PC-3 (cell line): ENCODE data around the gene DHX38. TPM values are rescaled to one million over a fixed set of nuclear protein-coding genes. Genes with fewer than 3 reads are reported as not detected.

Experiments
- ATAC-seq: fragments of 200-7000 bp; cut with Tn5 transposase; 2 replicates; pipeline ENCODE4 v1.9.1; 2020; ENCODE audit warnings: mild to moderate bottlenecking, moderate library complexity
- BruUV-seq: library from RNA; stranded (reverse); fragments of 400-500 nt; replicated peaks from 2 replicates; lab custom pipeline; 2021; lab: Mats Ljungman, UMichigan
- CTCF ChIA-PET: fragments of 300-600 bp; sonication (Branson Sonifier 250); formaldehyde crosslinking; loops from one replicate; lab custom pipeline; 2022; ENCODE audit warnings: antibody characterized with exemption; lab: Charles Lee
- POLR2A ChIA-PET: fragments of 300-600 bp; sonication (Branson Sonifier 250); formaldehyde crosslinking; loops from one replicate; lab custom pipeline; 2022; ENCODE audit warnings: antibody characterized with exemption; ENCODE audit not compliant: unreplicated experiment; lab: Charles Lee
- DNase-seq: peaks from one replicate; pipeline ENCODE4 v3.0.0-alpha.2; 2015
- H2AFZ ChIP-seq: fragments of 300-600 bp; sonication (generic); 2 replicates; pipeline ENCODE4 v1.6.0; 2016; ENCODE audit warnings: antibody characterized with exemption, low read length
- H3F3A ChIP-seq: fragments of 300-600 bp; sonication (generic); one replicate; pipeline ENCODE4 v1.6.0; 2017; ENCODE audit warnings: antibody characterized with exemption, low read length, control low read depth, mild to moderate bottlenecking; ENCODE audit not compliant: unreplicated experiment
- H3K27ac ChIP-seq: fragments of 300-600 bp; sonication (generic); 2 replicates; pipeline ENCODE4 v1.5.1; 2016; ENCODE audit warnings: mild to moderate bottlenecking, low read length
- H3K27me3 ChIP-seq: fragments of 300-600 bp; sonication (generic); 2 replicates; pipeline ENCODE4 v1.6.1; 2016; ENCODE audit warnings: low read length, mixed read lengths
- H3K36me3 ChIP-seq: fragments of 300-600 bp; sonication (generic); 2 replicates; pipeline ENCODE4 v1.6.1; 2016; ENCODE audit warnings: low read depth, mixed run types, low read length, mixed read lengths
- H3K4me1 ChIP-seq: fragments of 300-600 bp; sonication (generic); 2 replicates; pipeline ENCODE4 v1.5.1; 2016; ENCODE audit warnings: low read length; ENCODE audit not compliant: insufficient read depth
- H3K4me2 ChIP-seq: fragments of 300-600 bp; sonication (generic); 2 replicates; pipeline ENCODE4 v1.6.0; 2016; ENCODE audit warnings: low read length
- H3K4me3 ChIP-seq: fragments of 300-600 bp; sonication (generic); 2 replicates; pipeline ENCODE4 v1.5.1; 2016; ENCODE audit warnings: mild to moderate bottlenecking, low read length, mixed read lengths
- H3K79me2 ChIP-seq: fragments of 300-600 bp; sonication (generic); 2 replicates; pipeline ENCODE4 v1.6.1; 2017; ENCODE audit warnings: low read length, mixed read lengths
- H3K9ac ChIP-seq: fragments of 300-600 bp; sonication (generic); 2 replicates; pipeline ENCODE4 v1.6.0; 2016; ENCODE audit warnings: mild to moderate bottlenecking, low read length
- H3K9me2 ChIP-seq: fragments of 300-600 bp; sonication (generic); replicated peaks from 2 replicates; pipeline ENCODE4 v1.6.1; 2016; ENCODE audit warnings: mixed run types, low read length, mixed read lengths
- H3K9me3 ChIP-seq: fragments of 300-600 bp; sonication (generic); 2 replicates; pipeline ENCODE4 v1.6.1; 2016; ENCODE audit warnings: low read length, mixed read lengths
- H4K20me1 ChIP-seq: fragments of 300-600 bp; sonication (generic); 2 replicates; pipeline ENCODE4 v1.6.1; 2016; ENCODE audit warnings: low read length, mixed read lengths
- EZH2 ChIP-seq: fragments of 300-600 bp; sonication (generic); IDR thresholded peaks from one replicate; pipeline ENCODE4 v1.6.1; 2017; ENCODE audit warnings: antibody characterized with exemption, mild to moderate bottlenecking, low read length; ENCODE audit not compliant: unreplicated experiment
- EZH2phosphoT487 ChIP-seq: fragments of 300-600 bp; sonication (generic); IDR thresholded peaks from 2 replicates; pipeline ENCODE4 v1.6.1; 2018; ENCODE audit warnings: mild to moderate bottlenecking, antibody characterized with exemption, low read length, borderline replicate concordance
- intact Hi-C: fragments of 100-400 bp; cut with micrococcal nuclease; formaldehyde crosslinking; loops from 2 replicates; pipeline ENCODE4 v1.9.0; 2023
- total RNA-seq: library from RNA; depleted of rRNA; stranded (reverse); fragments of >200 nt; gene quantifications from 2 replicates; pipeline ENCODE4 v1.2.3, GENCODE V29; 2014
- TF ChIP-seq, protein P1 (sequence below): fragments of 300-600 bp; sonication (generic); conservative IDR thresholded peaks from 2 replicates; pipeline ENCODE4 v1.5.1; 2017; ENCODE audit warnings: antibody characterized with exemption, low read depth, mild to moderate bottlenecking, low read length

DHX38 gene
- total RNA-seq, 1 experiment from 2014 or later = 61.2 TPM

- no peak for ATAC-seq
- CTCF ChIA-PET = no interaction called here
- TF ChIP-seq EZH2 = no peak
- TF ChIP-seq, protein P1, sequence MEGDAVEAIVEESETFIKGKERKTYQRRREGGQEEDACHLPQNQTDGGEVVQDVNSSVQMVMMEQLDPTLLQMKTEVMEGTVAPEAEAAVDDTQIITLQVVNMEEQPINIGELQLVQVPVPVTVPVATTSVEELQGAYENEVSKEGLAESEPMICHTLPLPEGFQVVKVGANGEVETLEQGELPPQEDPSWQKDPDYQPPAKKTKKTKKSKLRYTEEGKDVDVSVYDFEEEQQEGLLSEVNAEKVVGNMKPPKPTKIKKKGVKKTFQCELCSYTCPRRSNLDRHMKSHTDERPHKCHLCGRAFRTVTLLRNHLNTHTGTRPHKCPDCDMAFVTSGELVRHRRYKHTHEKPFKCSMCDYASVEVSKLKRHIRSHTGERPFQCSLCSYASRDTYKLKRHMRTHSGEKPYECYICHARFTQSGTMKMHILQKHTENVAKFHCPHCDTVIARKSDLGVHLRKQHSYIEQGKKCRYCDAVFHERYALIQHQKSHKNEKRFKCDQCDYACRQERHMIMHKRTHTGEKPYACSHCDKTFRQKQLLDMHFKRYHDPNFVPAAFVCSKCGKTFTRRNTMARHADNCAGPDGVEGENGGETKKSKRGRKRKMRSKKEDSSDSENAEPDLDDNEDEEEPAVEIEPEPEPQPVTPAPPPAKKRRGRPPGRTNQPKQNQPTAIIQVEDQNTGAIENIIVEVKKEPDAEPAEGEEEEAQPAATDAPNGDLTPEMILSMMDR = no peak
- TF ChIP-seq EZH2phosphoT487 = no peak
- Histone ChIP-seq H3K4me1 (no peaks in the 10 kb centered on the region), H3K4me2 (no peak overlapping the region), H3K27me3 (peaks cover 13% of the 10 kb centered on the region), H3K9me2 (no peaks in the 10 kb centered on the region), H4K20me1 (no peaks in the 10 kb centered on the region), H3K4me3 (no peak overlapping the region), H3K79me2 (no peaks in the 10 kb centered on the region), H2AFZ (no peak overlapping the region), H3K9ac (no peak overlapping the region), H3K9me3 (no peaks in the 10 kb centered on the region), H3K36me3 (no peaks in the 10 kb centered on the region), H3F3A (no peaks in the 10 kb centered on the region), H3K27ac (no peak overlapping the region)
- POLR2A ChIA-PET = no interaction called here
- BruUV-seq = no TSS peak
- DNase-seq = no peak
- intact Hi-C loops = no loop called here
Measured at GRCh38 chr16:72060405-72060804, 33.2 kb upstream of the DHX38 start.

- H2AFZ ChIP-seq = no peak overlapping the region
- H3K4me3 ChIP-seq = no peak overlapping the region
- TF ChIP-seq, protein P1 = no peak
- TF ChIP-seq EZH2phosphoT487 (no peak), EZH2 (no peak)
- no peaks in the 10 kb centered on the region for H4K20me1 ChIP-seq
- no peak for ATAC-seq
- no peak for DNase-seq
- no peak overlapping the region for H3K4me2 ChIP-seq
- no peaks in the 10 kb centered on the region for H3K9me2 ChIP-seq
- intact Hi-C loops = no loop called here
- H3K27me3 ChIP-seq = peaks cover 6% of the 10 kb centered on the region; the same call in 1 of the 2 replicates
- H3K9ac ChIP-seq = no peak overlapping the region
- H3K79me2 ChIP-seq = no peaks in the 10 kb centered on the region
- BruUV-seq = no TSS peak
- POLR2A ChIA-PET = no interaction called here
- no peaks in the 10 kb centered on the region for H3K36me3 ChIP-seq
- H3K4me1 ChIP-seq = no peaks in the 10 kb centered on the region
- H3K27ac ChIP-seq = no peak overlapping the region
- H3K9me3 ChIP-seq = no peaks in the 10 kb centered on the region
- H3F3A ChIP-seq = no peaks in the 10 kb centered on the region
- CTCF ChIA-PET = no interaction called here
Measured at GRCh38 chr16:72061564-72061963, 32.1 kb upstream of the DHX38 start.

DNA sequence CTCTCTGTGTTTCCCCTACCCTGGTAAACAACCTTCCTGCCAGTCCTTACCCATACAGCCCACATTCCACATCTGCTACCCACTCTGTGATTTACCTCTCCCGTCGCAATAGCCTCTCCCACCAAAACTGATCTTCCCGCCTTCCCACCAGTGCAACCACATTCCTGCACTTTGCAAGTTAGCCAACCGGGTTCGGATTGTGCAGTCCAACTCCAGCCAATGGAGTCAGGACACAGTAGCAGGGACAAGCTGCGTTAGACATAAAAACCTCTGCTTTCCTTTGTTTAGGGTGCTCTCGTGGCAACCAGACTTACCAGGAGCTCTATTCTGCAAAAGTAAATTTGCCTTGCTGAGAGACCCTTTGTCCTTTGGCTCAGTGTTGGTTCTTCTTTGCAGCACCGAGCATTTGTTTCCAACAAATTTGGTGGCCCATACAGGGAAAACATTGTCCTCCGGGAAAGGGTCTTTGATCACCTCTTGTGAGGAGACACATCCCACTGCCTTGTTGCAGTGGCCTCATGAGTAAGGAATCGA, 29.2 kb upstream of the DHX38 start:
- no peak for TF ChIP-seq EZH2phosphoT487
- TF ChIP-seq EZH2 = no peak
- TF ChIP-seq, protein P1 = no peak
- intact Hi-C loops = no loop called here
- Histone ChIP-seq H3K4me3 (no peak overlapping the region), H3K36me3 (no peaks in the 10 kb centered on the region), H3K9me3 (no peaks in the 10 kb centered on the region), H4K20me1 (no peaks in the 10 kb centered on the region), H3F3A (no peaks in the 10 kb centered on the region), H3K4me2 (no peak overlapping the region), H3K9ac (no peak overlapping the region), H2AFZ (no peak overlapping the region), H3K27me3 (peaks cover 6% of the 10 kb centered on the region; the same call in 1 of the 2 replicates), H3K9me2 (no peaks in the 10 kb centered on the region), H3K4me1 (no peaks in the 10 kb centered on the region), H3K79me2 (no peaks in the 10 kb centered on the region), H3K27ac (no peak overlapping the region)
- DNase-seq = no peak
- CTCF ChIA-PET = no interaction called here
- POLR2A ChIA-PET = no interaction called here
- ATAC-seq = no peak
- BruUV-seq = no TSS peak
